SK-N-SH treated with all-trans-retinoic acid at 6 μM for 48 hours (cell line): ENCODE measurements around the gene SDK1.

Experiments
- CSRNP3 ChIP-seq: fragments of 250-450 bp; sonication (Bioruptor Pico); IDR thresholded peaks from 2 replicates; pipeline ENCODE4 v1.5.1; 2021; ENCODE audit warnings: mild to moderate bottlenecking, moderate library complexity
- PATZ1 ChIP-seq: fragments of 250-450 bp; sonication (Bioruptor Pico); IDR thresholded peaks from 2 replicates; pipeline ENCODE4 v1.8.0; 2020; ENCODE audit warnings: mild to moderate bottlenecking, moderate library complexity, borderline replicate concordance
- ZNF565 ChIP-seq: fragments of 450-650 bp; formaldehyde crosslinking; conservative IDR thresholded peaks from 2 replicates; pipeline ENCODE4 v1.5.0; 2020; ENCODE audit warnings: low read depth, mild to moderate bottlenecking, moderate library complexity
- ZNF70 ChIP-seq: fragments of 450-650 bp; formaldehyde crosslinking; IDR thresholded peaks from 2 replicates; pipeline ENCODE4 v1.5.0; 2020; ENCODE audit warnings: mild to moderate bottlenecking, moderate library complexity
- ZNF8 ChIP-seq: fragments of 450-650 bp; formaldehyde crosslinking; IDR thresholded peaks from 2 replicates; pipeline ENCODE4 v1.5.0; 2020; ENCODE audit warnings: mild to moderate bottlenecking, moderate library complexity

GRCh38 chr7:4143511-4144171, 842.6 kb downstream of the SDK1 start:
- no peak for TF ChIP-seq PATZ1 (CRISPR knock-in tag)
- no peak for TF ChIP-seq ZNF8 (CRISPR knock-in tag)
- TF ChIP-seq ZNF565 (CRISPR knock-in tag): no peak
- TF ChIP-seq CSRNP3 (CRISPR knock-in tag): no peak
- no peak for TF ChIP-seq ZNF70
